A549 treated with Hydrocortisone at 1 μM for 4 hours (cell line): ENCODE data around the gene PRAMEF4. TPM values are rescaled to one million over a fixed set of nuclear protein-coding genes. Genes with fewer than 3 reads are reported as not detected.

Source experiments
- total RNA-seq: library from RNA; stranded (reverse); fragments of 200-300 nt; extraction: Qiagen RNA extraction; gene quantifications from 5 replicates; pipeline ENCODE4 v1.2.3, GENCODE V29; 2022

The PRAMEF4 gene
- not detected in 5 replicates for total RNA-seq

GRCh38 chr1:12886101-12886500, at the start of gene PRAMEF4:
Gene PRAMEF4, minus strand, starts transcription at chr1:12886201. Its CDS starts 2,807 bp downstream, at chr1:12883394.

GRCh38 chr1:12916310-12916709, 30.3 kb upstream of the PRAMEF4 start, which contains the start of gene PRAMEF7:
Gene PRAMEF7, plus strand, starts transcription at chr1:12916610. Its CDS starts 1,083 bp downstream, at chr1:12917693.

GRCh38 chr1:12898170-12898569, 12.2 kb upstream of the PRAMEF4 start, which contains the start of gene PRAMEF10:
Gene PRAMEF10, minus strand, starts transcription at chr1:12898270. Its CDS starts 2,423 bp downstream, at chr1:12895847.

GRCh38 chr1:12856786-12857185, 29.2 kb downstream of the PRAMEF4 start, which contains the start of gene PRAMEF2:
Gene PRAMEF2, plus strand, starts transcription at chr1:12857086. Its CDS starts 1,924 bp downstream, at chr1:12859010.

GRCh38 chr1:12848620-12849019, 37.4 kb downstream of the PRAMEF4 start, which contains the start of gene HNRNPCL1:
Gene HNRNPCL1, minus strand, starts transcription at chr1:12848720. Its CDS starts 431 bp downstream, at chr1:12848289.

GRCh38 chr1:12831310-12831709, 54.7 kb downstream of the PRAMEF4 start, which contains the start of gene PRAMEF11:
Gene PRAMEF11, minus strand, starts transcription at chr1:12831410. Its CDS starts 2,621 bp downstream, at chr1:12828789.

Other genes starting within 250 kb of the PRAMEF4 start
- gene AADACL4, start 242.1 kb downstream of the PRAMEF4 start, total RNA-seq, result not detected in 5 replicates
- gene AADACL3, start 170.1 kb downstream of the PRAMEF4 start, total RNA-seq, result not detected in 5 replicates
- not detected in 5 replicates for gene CFAP107, start 140.0 kb downstream of the PRAMEF4 start, total RNA-seq
- gene PRAMEF12, start 112.5 kb downstream of the PRAMEF4 start, total RNA-seq, result not detected in 5 replicates
- 0.08 TPM in 2 of 5 replicates, not detected in the others for gene PRAMEF1, start 94.8 kb downstream of the PRAMEF4 start, total RNA-seq
- gene PRAMEF11, start 54.8 kb downstream of the PRAMEF4 start, total RNA-seq, result not detected in 5 replicates
- gene HNRNPCL1, start 37.5 kb downstream of the PRAMEF4 start, total RNA-seq, result not detected in 5 replicates
- gene PRAMEF2, start 29.1 kb downstream of the PRAMEF4 start, total RNA-seq, result 0.08 to 0.13 TPM (median 0.08 TPM) in 4 of 5 replicates, not detected in the other
- not detected in 5 replicates for gene PRAMEF10, start 12.1 kb upstream of the PRAMEF4 start, total RNA-seq
- not detected in 5 replicates for gene PRAMEF7, start 30.4 kb upstream of the PRAMEF4 start, total RNA-seq
- not detected in 5 replicates for gene PRAMEF6, start 61.4 kb upstream of the PRAMEF4 start, total RNA-seq
- gene PRAMEF27, start 170.4 kb upstream of the PRAMEF4 start, total RNA-seq, result not detected in 5 replicates
- not detected in 5 replicates for gene HNRNPCL3, start 174.6 kb upstream of the PRAMEF4 start, total RNA-seq
- not detected in 5 replicates for gene PRAMEF25, start 184.6 kb upstream of the PRAMEF4 start, total RNA-seq
- gene HNRNPCL2, start 230.7 kb upstream of the PRAMEF4 start, total RNA-seq, result not detected in 5 replicates